Measurements from ENCODE around the gene KRT8. TPM values are rescaled to one million over a fixed set of nuclear protein-coding genes. Genes with fewer than 3 reads are reported as not detected.

KRT8 gene
- total and polyA plus RNA-seq, 2 of the 13 experiments (the other 11 are each of a cell fraction or from before 2014, with no cell fraction given), result 498 to 718 TPM

GRCh38 chr12:52925717-52926595 is 21.1 kb upstream of the KRT8 start (continued):
- TF ChIP-seq ATF7 (IDR thresholded peaks at IDR 0.05), result no peak
- peak; percentile 42; the same call in 1 of the 2 replicates for TF ChIP-seq ATF7 (CRISPR knock-in tag; IDR thresholded peaks at IDR 0.05)
- TF ChIP-seq HHEX (CRISPR knock-in tag; IDR thresholded peaks at IDR 0.05), result no peak
- no peak for TF ChIP-seq ZNF724P (CRISPR knock-in tag; IDR thresholded peaks at IDR 0.05; ENCODE audit: borderline replicate concordance)
- peak; percentile 16; the same call in 1 of the 2 replicates for TF ChIP-seq KDM2A (CRISPR knock-in tag; IDR thresholded peaks at IDR 0.05; ENCODE audit: borderline replicate concordance, low read depth)
- TF ChIP-seq SRSF9 (IDR thresholded peaks at IDR 0.05; ENCODE audit: borderline replicate concordance, insufficient read depth, low read depth, low read length, poor library complexity, severe bottlenecking), result no peak
- no peak for TF ChIP-seq HNRNPLL (IDR thresholded peaks at IDR 0.05; ENCODE audit: low read depth, low read length, poor library complexity, severe bottlenecking)
- TF ChIP-seq ZNF549 (CRISPR knock-in tag; IDR thresholded peaks at IDR 0.05), result no peak
- TF ChIP-seq ZNF230 (CRISPR knock-in tag; IDR thresholded peaks at IDR 0.05), result no peak
- TF ChIP-seq ZNF605 (CRISPR knock-in tag; IDR thresholded peaks at IDR 0.05), result no peak
- no peak for TF ChIP-seq PREB (CRISPR knock-in tag; IDR thresholded peaks at IDR 0.05)
- TF ChIP-seq BCL6 (CRISPR knock-in tag; IDR thresholded peaks at IDR 0.05), result peak; percentile 64; the same call in 1 of the 2 replicates
- TF ChIP-seq ZNF75D (CRISPR knock-in tag; IDR thresholded peaks at IDR 0.05; ENCODE audit: borderline replicate concordance), result no peak
- TF ChIP-seq HMGXB4 (CRISPR knock-in tag; IDR thresholded peaks at IDR 0.05; ENCODE audit: borderline replicate concordance in 1 of 2, low read depth in 1 of 2), result peak in 1 of 2 experiments; percentile 38; a peak in 1 of 4 replicates
- no peak for TF ChIP-seq FOXO4 (CRISPR knock-in tag; conservative IDR thresholded peaks at IDR 0.05)
- no peak for TF ChIP-seq TBX3 (IDR thresholded peaks at IDR 0.05; ENCODE audit: borderline replicate concordance)
- no peak for TF ChIP-seq ATF1 (CRISPR knock-in tag; IDR thresholded peaks at IDR 0.05)
- no peak for TF ChIP-seq ZFP37 (CRISPR knock-in tag; IDR thresholded peaks at IDR 0.05; ENCODE audit: borderline replicate concordance)
- TF ChIP-seq FOXP1 (IDR thresholded peaks at IDR 0.05), result no peak
- TF ChIP-seq FOXP1 (CRISPR knock-in tag; IDR thresholded peaks at IDR 0.05), result 0 out of 2 replicates have a peak, but pooled peaks have one; percentile 4
- TF ChIP-seq SMARCC2 (IDR thresholded peaks at IDR 0.05), result no peak
- TF ChIP-seq ZEB1 (IDR thresholded peaks at IDR 0.05; ENCODE audit: insufficient replicate concordance, low read depth), result peak; percentile 96
- peak; percentile 67; the same call in 1 of the 2 replicates for TF ChIP-seq ZBTB7A (CRISPR knock-in tag; IDR thresholded peaks at IDR 0.05)
- peak; percentile 30; the same call in 1 of the 3 replicates for TF ChIP-seq MXI1 (IDR thresholded peaks at IDR 0.05; ENCODE audit: borderline replicate concordance, low read depth, low read length)
- TF ChIP-seq GABPB1 (CRISPR knock-in tag; IDR thresholded peaks at IDR 0.05), result peak; percentile 10; the same call in 1 of the 2 replicates
- no peak for TF ChIP-seq MAF1 (CRISPR knock-in tag; IDR thresholded peaks at IDR 0.05; ENCODE audit: borderline replicate concordance)
- TF ChIP-seq RARA (CRISPR knock-in tag; IDR thresholded peaks at IDR 0.05), result peak; percentile 60
